GM10847 (cell line): Measurements from ENCODE around the gene GALNT18.

ENCODE experiments used
- POLR2A ChIP-seq: IDR thresholded peaks from 2 replicates; pipeline ENCODE4 v1.6.1; 2011; ENCODE audit not compliant: insufficient read length; ENCODE audit errors: extremely low read depth

Gene GALNT18

GRCh38 chr11:11420899-11421285 is 200.9 kb downstream of the GALNT18 start:
- TF ChIP-seq POLR2A = no peak

- TF ChIP-seq POLR2A = no peak
These were observed 201.5 kb downstream of the GALNT18 start for GRCh38 chr11:11420191-11420898.

- no peak for TF ChIP-seq POLR2A
These were observed 202.1 kb downstream of the GALNT18 start for GRCh38 chr11:11419747-11420146.

- TF ChIP-seq POLR2A = no peak
These were observed 204.9 kb downstream of the GALNT18 start for GRCh38 chr11:11416917-11417316.

- no peak for TF ChIP-seq POLR2A
These were observed 205.3 kb downstream of the GALNT18 start for GRCh38 chr11:11416502-11416901.

- TF ChIP-seq POLR2A = no peak
These were observed 205.9 kb downstream of the GALNT18 start for GRCh38 chr11:11415901-11416300.

GRCh38 chr11:11414996-11415395 is 206.8 kb downstream of the GALNT18 start:
- TF ChIP-seq POLR2A = no peak

GRCh38 chr11:11413776-11414175 is 208.0 kb downstream of the GALNT18 start:
- no peak for TF ChIP-seq POLR2A

GRCh38 chr11:11411401-11411985 is 210.3 kb downstream of the GALNT18 start:
- no peak for TF ChIP-seq POLR2A

GRCh38 chr11:11409901-11410300 is 211.9 kb downstream of the GALNT18 start:
- TF ChIP-seq POLR2A = no peak

GRCh38 chr11:11409224-11409623 is 212.6 kb downstream of the GALNT18 start:
- TF ChIP-seq POLR2A = no peak

GRCh38 chr11:11408436-11409221 is 213.2 kb downstream of the GALNT18 start:
- TF ChIP-seq POLR2A = no peak

GRCh38 chr11:11407763-11408084 is 214.1 kb downstream of the GALNT18 start:
- no peak for TF ChIP-seq POLR2A

- no peak for TF ChIP-seq POLR2A
These were observed 214.6 kb downstream of the GALNT18 start for GRCh38 chr11:11407065-11407762.

- TF ChIP-seq POLR2A = no peak
These were observed 215.2 kb downstream of the GALNT18 start for GRCh38 chr11:11406652-11407051.

GRCh38 chr11:11403763-11404725 is 217.8 kb downstream of the GALNT18 start:
- TF ChIP-seq POLR2A = no peak
